ENCODE results near the gene MAPKAP1. TPM values are rescaled to one million over a fixed set of nuclear protein-coding genes. Genes with fewer than 3 reads are reported as not detected.

MAPKAP1 gene
- total and polyA plus RNA-seq, 2 of the 13 experiments (the other 11 are each of a cell fraction or from before 2014, with no cell fraction given), result 45.0 to 64.3 TPM

DNA sequence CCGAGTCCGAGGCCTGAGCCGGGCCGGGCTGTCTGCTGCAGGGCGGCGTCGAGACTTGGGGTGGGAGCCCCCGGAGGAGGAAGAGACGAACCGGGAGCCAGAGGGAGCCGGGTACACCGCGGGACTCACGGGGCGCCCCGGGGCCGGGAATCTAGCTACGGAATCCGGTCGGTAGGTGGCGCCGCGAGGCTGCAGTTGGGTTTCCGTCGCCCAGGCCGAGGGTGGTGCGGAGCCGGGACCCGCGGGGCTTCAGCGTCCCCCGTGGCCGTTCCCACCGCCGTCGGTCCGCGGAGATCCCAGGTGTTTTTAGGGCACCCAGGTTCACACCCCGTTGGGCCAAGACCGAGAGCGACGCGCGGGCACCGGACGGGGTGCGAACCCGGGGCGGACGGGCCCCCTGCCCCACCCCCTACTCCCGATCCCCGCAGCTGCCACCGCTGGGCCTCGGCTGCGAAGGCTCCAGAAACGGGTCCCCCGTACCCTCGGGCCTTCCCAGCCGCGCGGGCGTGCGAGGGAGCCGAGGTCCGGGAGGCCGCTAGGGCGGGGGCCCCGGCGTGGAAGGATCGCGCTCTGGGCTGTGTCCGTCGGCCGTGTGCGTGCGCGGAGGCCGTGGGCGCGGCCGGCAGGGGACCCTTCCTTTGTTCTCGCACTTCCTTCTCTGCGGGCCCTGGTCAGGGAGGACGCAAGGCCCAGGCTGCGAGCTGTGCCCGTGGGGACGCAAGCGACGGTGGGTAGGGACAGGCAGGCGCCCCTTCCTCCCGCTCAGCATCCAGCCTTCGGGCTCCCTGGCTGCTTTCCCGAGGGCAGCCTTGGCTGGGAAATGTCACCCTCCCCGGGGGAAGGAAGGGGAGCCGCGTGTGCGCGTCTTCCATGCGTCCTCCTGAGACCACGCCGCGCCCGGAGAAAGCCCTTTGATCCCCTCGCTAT lies 298.8 kb downstream of the MAPKAP1 start (continued):
- TF ChIP-seq, protein P1, sequence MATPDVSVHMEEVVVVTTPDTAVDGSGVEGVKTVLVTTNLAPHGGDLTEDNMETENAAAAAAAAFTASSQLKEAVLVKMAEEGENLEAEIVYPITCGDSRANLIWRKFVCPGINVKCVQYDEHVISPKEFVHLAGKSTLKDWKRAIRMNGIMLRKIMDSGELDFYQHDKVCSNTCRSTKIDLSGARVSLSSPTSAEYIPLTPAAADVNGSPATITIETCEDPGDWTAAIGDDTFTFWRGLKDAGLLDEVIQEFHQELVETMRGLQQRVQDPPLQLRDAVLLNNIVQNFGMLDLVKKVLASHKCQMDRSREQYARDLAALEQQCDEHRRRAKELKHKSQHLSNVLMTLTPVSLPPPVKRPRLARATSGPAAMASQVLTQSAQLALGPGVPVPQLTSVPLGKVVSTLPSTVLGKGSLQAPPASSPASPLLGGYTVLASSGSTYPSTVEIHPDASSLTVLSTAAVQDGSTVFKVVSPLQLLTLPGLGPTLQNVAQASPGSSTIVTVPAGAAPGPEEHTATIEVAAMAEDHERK (CRISPR knock-in tag; IDR thresholded peaks at IDR 0.05; ENCODE audit: low read depth), result no peak
- TF ChIP-seq ELF1 (CRISPR knock-in tag; IDR thresholded peaks at IDR 0.05), result no peak; the same call in 1 of the 2 replicates
- no peak for TF ChIP-seq PRPF4 (IDR thresholded peaks at IDR 0.05; ENCODE audit: low read depth, low read length, poor library complexity, severe bottlenecking)
- TF ChIP-seq PTBP1 (IDR thresholded peaks at IDR 0.05; ENCODE audit: low read depth, low read length, poor library complexity, severe bottlenecking), result no peak
- TF ChIP-seq KMT2A (CRISPR knock-in tag; IDR thresholded peaks at IDR 0.05), result peak; percentile 54; the same call in 1 of the 2 replicates
- TF ChIP-seq RCOR2 (CRISPR knock-in tag; IDR thresholded peaks at IDR 0.05), result no peak
- no peak for TF ChIP-seq PLRG1 (conservative IDR thresholded peaks at IDR 0.05)
- TF ChIP-seq SIX1 (CRISPR knock-in tag; IDR thresholded peaks at IDR 0.05; ENCODE audit: borderline replicate concordance), result no peak
- no peak for TF ChIP-seq CENPX (CRISPR knock-in tag; IDR thresholded peaks at IDR 0.05)
- TF ChIP-seq, protein P2, sequence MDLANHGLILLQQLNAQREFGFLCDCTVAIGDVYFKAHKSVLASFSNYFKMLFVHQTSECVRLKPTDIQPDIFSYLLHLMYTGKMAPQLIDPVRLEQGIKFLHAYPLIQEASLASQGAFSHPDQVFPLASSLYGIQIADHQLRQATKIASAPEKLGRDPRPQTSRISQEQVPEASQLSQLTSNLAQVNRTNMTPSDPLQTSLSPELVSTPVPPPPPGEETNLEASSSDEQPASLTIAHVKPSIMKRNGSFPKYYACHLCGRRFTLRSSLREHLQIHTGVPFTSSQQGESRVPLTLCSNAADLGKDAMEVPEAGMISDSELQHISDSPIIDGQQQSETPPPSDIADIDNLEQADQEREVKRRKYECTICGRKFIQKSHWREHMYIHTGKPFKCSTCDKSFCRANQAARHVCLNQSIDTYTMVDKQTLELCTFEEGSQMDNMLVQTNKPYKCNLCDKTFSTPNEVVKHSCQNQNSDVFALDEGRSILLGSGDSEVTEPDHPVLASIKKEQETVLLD (CRISPR knock-in tag; IDR thresholded peaks at IDR 0.05; ENCODE audit: low read depth), result no peak
- TF ChIP-seq, protein P3, sequence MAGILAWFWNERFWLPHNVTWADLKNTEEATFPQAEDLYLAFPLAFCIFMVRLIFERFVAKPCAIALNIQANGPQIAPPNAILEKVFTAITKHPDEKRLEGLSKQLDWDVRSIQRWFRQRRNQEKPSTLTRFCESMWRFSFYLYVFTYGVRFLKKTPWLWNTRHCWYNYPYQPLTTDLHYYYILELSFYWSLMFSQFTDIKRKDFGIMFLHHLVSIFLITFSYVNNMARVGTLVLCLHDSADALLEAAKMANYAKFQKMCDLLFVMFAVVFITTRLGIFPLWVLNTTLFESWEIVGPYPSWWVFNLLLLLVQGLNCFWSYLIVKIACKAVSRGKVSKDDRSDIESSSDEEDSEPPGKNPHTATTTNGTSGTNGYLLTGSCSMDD (CRISPR knock-in tag; IDR thresholded peaks at IDR 0.05), result 0 out of 2 replicates have a peak, but pooled peaks have one; percentile 41
- TF ChIP-seq ZNF431 (CRISPR knock-in tag; IDR thresholded peaks at IDR 0.05; ENCODE audit: borderline replicate concordance, low read depth), result no peak
- TF ChIP-seq ZNF747 (CRISPR knock-in tag; IDR thresholded peaks at IDR 0.05; ENCODE audit: borderline replicate concordance), result no peak
- TF ChIP-seq SNRNP70 (IDR thresholded peaks at IDR 0.05; ENCODE audit: low read depth, low read length), result no peak
- TF ChIP-seq ARNT (IDR thresholded peaks at IDR 0.05), result no peak
- TF ChIP-seq ZNF274 (CRISPR knock-in tag; IDR thresholded peaks at IDR 0.05), result no peak
- TF ChIP-seq, protein P4, sequence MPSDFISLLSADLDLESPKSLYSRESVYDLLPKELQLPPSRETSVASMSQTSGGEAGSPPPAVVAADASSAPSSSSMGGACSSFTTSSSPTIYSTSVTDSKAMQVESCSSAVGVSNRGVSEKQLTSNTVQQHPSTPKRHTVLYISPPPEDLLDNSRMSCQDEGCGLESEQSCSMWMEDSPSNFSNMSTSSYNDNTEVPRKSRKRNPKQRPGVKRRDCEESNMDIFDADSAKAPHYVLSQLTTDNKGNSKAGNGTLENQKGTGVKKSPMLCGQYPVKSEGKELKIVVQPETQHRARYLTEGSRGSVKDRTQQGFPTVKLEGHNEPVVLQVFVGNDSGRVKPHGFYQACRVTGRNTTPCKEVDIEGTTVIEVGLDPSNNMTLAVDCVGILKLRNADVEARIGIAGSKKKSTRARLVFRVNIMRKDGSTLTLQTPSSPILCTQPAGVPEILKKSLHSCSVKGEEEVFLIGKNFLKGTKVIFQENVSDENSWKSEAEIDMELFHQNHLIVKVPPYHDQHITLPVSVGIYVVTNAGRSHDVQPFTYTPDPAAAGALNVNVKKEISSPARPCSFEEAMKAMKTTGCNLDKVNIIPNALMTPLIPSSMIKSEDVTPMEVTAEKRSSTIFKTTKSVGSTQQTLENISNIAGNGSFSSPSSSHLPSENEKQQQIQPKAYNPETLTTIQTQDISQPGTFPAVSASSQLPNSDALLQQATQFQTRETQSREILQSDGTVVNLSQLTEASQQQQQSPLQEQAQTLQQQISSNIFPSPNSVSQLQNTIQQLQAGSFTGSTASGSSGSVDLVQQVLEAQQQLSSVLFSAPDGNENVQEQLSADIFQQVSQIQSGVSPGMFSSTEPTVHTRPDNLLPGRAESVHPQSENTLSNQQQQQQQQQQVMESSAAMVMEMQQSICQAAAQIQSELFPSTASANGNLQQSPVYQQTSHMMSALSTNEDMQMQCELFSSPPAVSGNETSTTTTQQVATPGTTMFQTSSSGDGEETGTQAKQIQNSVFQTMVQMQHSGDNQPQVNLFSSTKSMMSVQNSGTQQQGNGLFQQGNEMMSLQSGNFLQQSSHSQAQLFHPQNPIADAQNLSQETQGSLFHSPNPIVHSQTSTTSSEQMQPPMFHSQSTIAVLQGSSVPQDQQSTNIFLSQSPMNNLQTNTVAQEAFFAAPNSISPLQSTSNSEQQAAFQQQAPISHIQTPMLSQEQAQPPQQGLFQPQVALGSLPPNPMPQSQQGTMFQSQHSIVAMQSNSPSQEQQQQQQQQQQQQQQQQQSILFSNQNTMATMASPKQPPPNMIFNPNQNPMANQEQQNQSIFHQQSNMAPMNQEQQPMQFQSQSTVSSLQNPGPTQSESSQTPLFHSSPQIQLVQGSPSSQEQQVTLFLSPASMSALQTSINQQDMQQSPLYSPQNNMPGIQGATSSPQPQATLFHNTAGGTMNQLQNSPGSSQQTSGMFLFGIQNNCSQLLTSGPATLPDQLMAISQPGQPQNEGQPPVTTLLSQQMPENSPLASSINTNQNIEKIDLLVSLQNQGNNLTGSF (CRISPR knock-in tag; IDR thresholded peaks at IDR 0.05), result no peak
- TF ChIP-seq CREM (IDR thresholded peaks at IDR 0.05), result no peak
- no peak for TF ChIP-seq CREM (CRISPR knock-in tag; IDR thresholded peaks at IDR 0.05)
- TF ChIP-seq ZNF782 (CRISPR knock-in tag; IDR thresholded peaks at IDR 0.05; ENCODE audit: borderline replicate concordance), result no peak
- no peak for TF ChIP-seq ZFAT (CRISPR knock-in tag; conservative IDR thresholded peaks at IDR 0.05)
- TF ChIP-seq ZNF143 (CRISPR knock-in tag; IDR thresholded peaks at IDR 0.05), result no peak

All from HepG2 (cell line).